OCI-LY3 (cell line): ENCODE measurements around the gene METTL13.
A peak's percentile ranks its signal among the peaks of the same experiment; 100 is the strongest.

Source experiments
- H2AFZ ChIP-seq: fragments of 200-600, 300-600 bp; shearing (Covaris generic); 2 replicates; pipeline ENCODE4 v1.6.0; 2014; ENCODE audit warnings: antibody characterized with exemption, low read depth, low read length
- H3K27ac ChIP-seq: fragments of 200-600, 300-600 bp; sonication (generic); 2 replicates; pipeline ENCODE4 v1.5.1; 2014; ENCODE audit warnings: mild to moderate bottlenecking, low read length, moderate library complexity, mixed read lengths
- H3K27me3 ChIP-seq: fragments of 200-600, 300-600 bp; sonication (generic); 2 replicates; pipeline ENCODE4 v1.6.1; 2014; ENCODE audit warnings: low read depth, low read length, mixed read lengths
- H3K36me3 ChIP-seq: fragments of 200-600, 300-600 bp; sonication (generic); replicated peaks from 2 replicates; pipeline ENCODE3; 2014; ENCODE audit warnings: low read depth, low read length, mixed read lengths
- H3K4me1 ChIP-seq: fragments of 300-600, 200-600 bp; sonication (generic); 2 replicates; pipeline ENCODE4 v1.6.1; 2014; ENCODE audit warnings: low read length, mixed read lengths
- H3K4me2 ChIP-seq: fragments of 200-600, 300-600 bp; sonication (generic); 2 replicates; pipeline ENCODE4 v1.6.1; 2014; ENCODE audit warnings: low read length, mixed read lengths
- H3K4me3 ChIP-seq: fragments of 300-600, 200-600 bp; sonication (generic); 2 replicates; pipeline ENCODE4 v1.5.1; 2014; ENCODE audit warnings: antibody characterized with exemption, mild to moderate bottlenecking, low read length, moderate library complexity
- H3K79me2 ChIP-seq: fragments of 300-600, 200-600 bp; shearing (Covaris generic); 2 replicates; pipeline ENCODE4 v1.6.1; 2014; ENCODE audit warnings: mild to moderate bottlenecking, low read length, mixed read lengths
- H3K9ac ChIP-seq: fragments of 300-600, 200-600 bp; shearing (Covaris generic); 2 replicates; pipeline ENCODE4 v1.6.0; 2014; ENCODE audit warnings: mild to moderate bottlenecking, low read length, moderate library complexity
- H3K9me3 ChIP-seq: fragments of 200-600, 300-600 bp; shearing (Covaris generic); 2 replicates; pipeline ENCODE4 v1.6.1; 2014; ENCODE audit warnings: low read length, mixed read lengths; ENCODE audit not compliant: insufficient read depth
- H4K20me1 ChIP-seq: fragments of 200-600, 300-600 bp; sonication (generic); 2 replicates; pipeline ENCODE4 v1.6.1; 2016; ENCODE audit warnings: low read length, mixed read lengths; ENCODE audit not compliant: insufficient read depth
- CTCF ChIP-seq: fragments of 200-600, 300-600 bp; sonication (generic); IDR thresholded peaks from 2 replicates; pipeline ENCODE4 v1.5.1; 2014; ENCODE audit warnings: antibody characterized with exemption, low read length, low read depth
- EZH2phosphoT487 ChIP-seq: fragments of 200-600 bp; shearing (Covaris generic); IDR thresholded peaks from 2 replicates; pipeline ENCODE4 v1.6.1; 2018; ENCODE audit warnings: antibody characterized with exemption, mixed run types, low read depth

METTL13 gene

GRCh38 chr1:171835891-171836290 is 54.4 kb downstream of the METTL13 start:
- Histone ChIP-seq H3K9ac (no peak overlapping the region), H4K20me1 (no peaks in the 10 kb centered on the region), H3K4me3 (no peak overlapping the region), H3K4me1 (no peaks in the 10 kb centered on the region), H3K79me2 (no peaks in the 10 kb centered on the region), H3K27ac (no peak overlapping the region), H2AFZ (no peak overlapping the region), H3K4me2 (no peak overlapping the region), H3K9me3 (no peaks in the 10 kb centered on the region), H3K36me3 (no peaks in the 10 kb centered on the region), H3K27me3 (no peaks in the 10 kb centered on the region)
- TF ChIP-seq EZH2phosphoT487 (no peak), CTCF (no peak)

- H3K4me1 ChIP-seq, result 0 out of 2 replicates have a peak, but pooled peaks cover 8% of the 10 kb centered on the region
- H3K79me2 ChIP-seq, result no peaks in the 10 kb centered on the region
- peak within 1 kb of the TSS; percentile 18; the same call in 1 of the 2 replicates for H2AFZ ChIP-seq
- peak within 1 kb of the TSS; percentile 0; the same call in 1 of the 2 replicates for H3K9ac ChIP-seq
- H3K4me3 ChIP-seq, result peak within 1 kb of the TSS; percentile 77
- no peaks in the 10 kb centered on the region for H4K20me1 ChIP-seq
- peak within 1 kb of the TSS; percentile 66 for H3K4me2 ChIP-seq
- peaks cover 7% of the 10 kb centered on the region; the same call in 1 of the 2 replicates for H3K27me3 ChIP-seq
- no peak within 1 kb of the TSS for H3K27ac ChIP-seq
- H3K36me3 ChIP-seq, result no peaks in the 10 kb centered on the region
- H3K9me3 ChIP-seq, result no peaks in the 10 kb centered on the region
- TF ChIP-seq CTCF (no peak), EZH2phosphoT487 (no peak)
Observed at GRCh38 chr1:171841050-171841910, 59.8 kb downstream of the METTL13 start, which contains the start of gene DNM3. TSS of gene DNM3 (plus strand) at chr1:171841498. CDS start at chr1:171841657, 159 bp downstream.

GRCh38 chr1:171841931-171842761 is 60.7 kb downstream of the METTL13 start:
- H3K79me2 ChIP-seq, result no peaks in the 10 kb centered on the region
- no peaks in the 10 kb centered on the region for H4K20me1 ChIP-seq
- H3K4me1 ChIP-seq, result 0 out of 2 replicates have a peak, but pooled peaks cover 8% of the 10 kb centered on the region
- peaks cover 7% of the 10 kb centered on the region; the same call in 1 of the 2 replicates for H3K27me3 ChIP-seq
- no peak for TF ChIP-seq EZH2phosphoT487
- TF ChIP-seq CTCF, result no peak
- H3K4me2 ChIP-seq, result peak overlapping the region; percentile 66
- H3K9me3 ChIP-seq, result no peaks in the 10 kb centered on the region
- no peaks in the 10 kb centered on the region for H3K36me3 ChIP-seq
- no peak overlapping the region for H3K27ac ChIP-seq
- H2AFZ ChIP-seq, result no peak overlapping the region
- H3K4me3 ChIP-seq, result peak overlapping the region; percentile 77
- H3K9ac ChIP-seq, result no peak overlapping the region
